GM19238 (cell line): ENCODE measurements around the gene HOATZ.

Source experiments
- DNase-seq: peaks from one replicate; pipeline ENCODE4 v3.0.0; 2011; ENCODE audit warnings: low spot score; ENCODE audit not compliant: insufficient read length

The HOATZ gene

GRCh38 chr11:111514216-111515031 is at the start of gene HOATZ:
HOATZ (plus strand) TSS chr11:111514778; CDS start chr11:111514785, 7 bp downstream.
- no peak for DNase-seq

GRCh38 chr11:111465400-111465799 is 49.2 kb upstream of the HOATZ start:
- no peak for DNase-seq

GRCh38 chr11:111466615-111467014 is 48.0 kb upstream of the HOATZ start:
- no peak for DNase-seq

GRCh38 chr11:111469200-111469599 is 45.4 kb upstream of the HOATZ start:
- DNase-seq = no peak

GRCh38 chr11:111472228-111472627 is 42.4 kb upstream of the HOATZ start:
- no peak for DNase-seq

- DNase-seq = no peak
Observed at GRCh38 chr11:111474432-111474831, 40.1 kb upstream of the HOATZ start.

- no peak for DNase-seq
Observed at GRCh38 chr11:111476366-111476765, 38.2 kb upstream of the HOATZ start.

GRCh38 chr11:111476956-111477355 is 37.6 kb upstream of the HOATZ start:
- DNase-seq = no peak

- no peak for DNase-seq
Observed at GRCh38 chr11:111477898-111478297, 36.7 kb upstream of the HOATZ start.

GRCh38 chr11:111479666-111480065 is 34.9 kb upstream of the HOATZ start:
- no peak for DNase-seq

GRCh38 chr11:111483431-111483830 is 31.1 kb upstream of the HOATZ start:
- DNase-seq = no peak

- no peak for DNase-seq
Observed at GRCh38 chr11:111490496-111490895, 24.1 kb upstream of the HOATZ start.

- DNase-seq = no peak
Observed at GRCh38 chr11:111494040-111494439, 20.5 kb upstream of the HOATZ start.

GRCh38 chr11:111499483-111499882 is 15.1 kb upstream of the HOATZ start:
- DNase-seq = no peak

- no peak for DNase-seq
Observed at GRCh38 chr11:111500481-111500880, 14.1 kb upstream of the HOATZ start.

- DNase-seq = no peak
Observed at GRCh38 chr11:111502611-111503010, 12.0 kb upstream of the HOATZ start.

- no peak for DNase-seq
Observed at GRCh38 chr11:111510311-111510710, 4.3 kb upstream of the HOATZ start.

- DNase-seq = no peak
Observed at GRCh38 chr11:111512296-111513239, 2.0 kb upstream of the HOATZ start, which contains the start of gene BTG4. BTG4 (minus strand) TSS chr11:111512386; CDS start chr11:111498776, 13,610 bp downstream.

- DNase-seq = no peak
Observed at GRCh38 chr11:111513240-111513605, 1.4 kb upstream of the HOATZ start.

GRCh38 chr11:111515591-111515990 is 1.0 kb downstream of the HOATZ start:
- no peak for DNase-seq

- no peak for DNase-seq
Observed at GRCh38 chr11:111518668-111519067, 4.1 kb downstream of the HOATZ start.

GRCh38 chr11:111520560-111520959 is 6.0 kb downstream of the HOATZ start:
- DNase-seq = no peak
